ENCODE measurements around the gene UQCRHL. TPM values are rescaled to one million over a fixed set of nuclear protein-coding genes. Genes with fewer than 3 reads are reported as not detected.

UQCRHL gene
- total RNA-seq, 4 donors from 2014 or later, result 1.5 to 2.6 (median 1.7) TPM

- TF ChIP-seq CTCF (IDR thresholded peaks at IDR 0.05; ENCODE audit: low read depth), result no peak
These were observed 26.5 kb upstream of the UQCRHL start for GRCh38 chr1:15833842-15834405.

DNA sequence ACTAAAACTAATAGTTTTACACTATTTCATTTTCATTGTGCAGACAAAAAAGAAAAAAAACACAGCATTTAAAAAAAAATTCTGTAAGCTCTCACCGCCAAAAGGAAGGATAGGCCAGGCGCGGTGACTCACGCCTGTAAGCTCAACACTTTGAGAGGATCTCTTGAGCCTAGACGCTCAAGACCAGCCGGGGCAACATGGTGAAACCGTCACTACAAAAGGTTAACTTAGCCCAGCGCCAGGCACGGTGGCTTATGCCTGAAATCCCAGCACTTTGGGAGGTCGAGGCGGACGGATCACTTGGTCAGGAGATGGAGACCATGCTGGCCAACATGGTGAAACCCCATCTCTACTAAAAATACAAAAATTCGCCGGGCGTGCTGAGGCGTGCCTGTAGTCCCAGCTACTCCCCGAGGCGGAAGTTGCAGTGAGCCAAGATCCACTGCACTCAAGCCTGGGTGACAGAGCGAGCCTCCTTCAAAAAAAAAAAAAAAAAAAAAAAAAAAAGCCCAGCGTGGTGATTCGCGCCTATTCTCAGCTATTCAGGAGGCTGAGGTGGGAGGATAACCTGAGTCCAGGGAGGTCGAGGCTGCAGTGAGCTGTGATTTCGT, 25.7 kb upstream of the UQCRHL start:
- TF ChIP-seq CTCF (IDR thresholded peaks at IDR 0.05; ENCODE audit: low read depth), result no peak

- no peak for TF ChIP-seq CTCF (IDR thresholded peaks at IDR 0.05; ENCODE audit: low read depth)
These were observed 22.8 kb upstream of the UQCRHL start for GRCh38 chr1:15830258-15830657.

- TF ChIP-seq CTCF (IDR thresholded peaks at IDR 0.05; ENCODE audit: low read depth), result no peak
These were observed 19.5 kb upstream of the UQCRHL start for GRCh38 chr1:15826810-15827507.

DNA sequence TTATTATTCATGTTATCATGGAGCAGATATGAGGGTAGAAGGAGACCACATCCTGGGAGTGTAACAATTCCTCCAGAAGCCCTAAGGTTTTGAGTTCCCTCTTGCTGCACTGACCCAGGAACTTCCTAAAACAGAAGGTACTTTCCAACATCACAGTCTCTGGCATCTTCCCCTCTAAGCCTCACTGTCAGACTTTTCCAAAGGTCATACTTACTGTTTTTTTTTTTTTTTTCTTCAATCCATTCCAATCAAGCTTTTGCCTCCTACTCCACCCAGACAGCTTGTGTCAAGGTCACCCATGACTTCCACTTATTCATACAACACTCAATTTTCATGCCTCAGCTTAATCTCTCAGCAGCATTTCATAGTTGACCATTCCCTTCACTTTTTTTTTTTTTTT, 18.4 kb upstream of the UQCRHL start:
- TF ChIP-seq CTCF (IDR thresholded peaks at IDR 0.05; ENCODE audit: low read depth), result no peak

- TF ChIP-seq CTCF (IDR thresholded peaks at IDR 0.05; ENCODE audit: low read depth), result no peak
These were observed 13.0 kb upstream of the UQCRHL start for GRCh38 chr1:15820478-15820877.

- no peak for TF ChIP-seq CTCF (IDR thresholded peaks at IDR 0.05; ENCODE audit: low read depth)
These were observed 9.2 kb upstream of the UQCRHL start for GRCh38 chr1:15816674-15817073.
